ENCODE results near the gene RAD52. TPM values are rescaled to one million over a fixed set of nuclear protein-coding genes. Genes with fewer than 3 reads are reported as not detected.

The RAD52 gene
- polyA plus RNA-seq, 1 donor (not counting 4 experiments of a cell fraction or from before 2014, with no cell fraction given), result 9.8 TPM

GRCh38 chr12:920676-921075 is 28.8 kb downstream of the RAD52 start:
- peaks cover 12 to 24% of the 10 kb centered on the region in 2 experiments for H3K36me3 ChIP-seq (ENCODE audit: control insufficient read depth in 2 of 2, extremely low read depth in 1 of 2, insufficient read depth in 2 of 2, low read length in 2 of 2)

GRCh38 chr12:916712-917445 is 32.6 kb downstream of the RAD52 start:
- dilution Hi-C loops (cut with MboI; ENCODE audit: extremely low pct_ligation_motif_present, low sequenced_read_pairs), result no loop called here
- Histone ChIP-seq H2AFZ (ENCODE audit: control insufficient read depth, low read length) (no peak overlapping the region), H3K36me3 (ENCODE audit: control insufficient read depth in 2 of 2, extremely low read depth in 1 of 2, insufficient read depth in 2 of 2, low read length in 2 of 2) (peaks cover 18 to 34% of the 10 kb centered on the region in 2 experiments), H3K27me3 (ENCODE audit: control insufficient read depth, extremely low read depth, insufficient read depth, low read length) (no peaks in the 10 kb centered on the region), H3K4me1 (ENCODE audit: control insufficient read depth, extremely low read depth, insufficient read depth, low read length) (peaks cover 37% of the 10 kb centered on the region), H3K9me3 (ENCODE audit: control insufficient read depth, low read depth, low read length) (no peaks in the 10 kb centered on the region), H4K20me1 (ENCODE audit: control insufficient read depth, extremely low read depth, insufficient read depth, low read length) (no peaks in the 10 kb centered on the region), H3K27ac (ENCODE audit: control insufficient read depth, insufficient read depth, low read length) (no peak overlapping the region), H3K9ac (ENCODE audit: control insufficient read depth, extremely low read depth, insufficient read depth, low read length) (no peak overlapping the region), H3K79me2 (ENCODE audit: control insufficient read depth, insufficient read depth, low read length) (peaks cover 2% of the 10 kb centered on the region), H3K9me1 (ENCODE audit: control insufficient read depth, extremely low read depth, insufficient read depth, low read length) (no peaks in the 10 kb centered on the region), H3K4me2 (ENCODE audit: control insufficient read depth, extremely low read depth, insufficient read depth, low read depth, low read length) (no peak overlapping the region), H3K4me3 (ENCODE audit: control insufficient read depth in 2 of 3, extremely low read depth in 1 of 3, insufficient read depth in 2 of 3, low read depth in 1 of 3, low read length in 3 of 3) (no peak overlapping the region)
- TF ChIP-seq CTCF (optimal IDR thresholded peaks at IDR 0.05 in 1 of 3, IDR thresholded peaks at IDR 0.05 in 1 of 3, conservative IDR thresholded peaks at IDR 0.05 in 1 of 3; ENCODE audit: extremely low read depth in 1 of 3, insufficient read depth in 2 of 3, low read length in 3 of 3) (no peak), EZH2 (IDR thresholded peaks at IDR 0.05; ENCODE audit: low read length) (no peak)
- FAIRE-seq (no peak), DNase-seq (ENCODE audit: low read depth, low spot score) (no peak)

More at GRCh38 chr12:920676-921075, 28.8 kb downstream of the RAD52 start:
- DNase-seq (ENCODE audit: low read depth, low spot score) (no peak), FAIRE-seq (peak; percentile 43)
- H3K9me3 ChIP-seq (ENCODE audit: control insufficient read depth, low read depth, low read length), result no peaks in the 10 kb centered on the region
- peak overlapping the region; percentile 26 for H3K27ac ChIP-seq (ENCODE audit: control insufficient read depth, insufficient read depth, low read length)
- no peak overlapping the region for H3K9ac ChIP-seq (ENCODE audit: control insufficient read depth, extremely low read depth, insufficient read depth, low read length)
- peaks cover 2% of the 10 kb centered on the region for H3K79me2 ChIP-seq (ENCODE audit: control insufficient read depth, insufficient read depth, low read length)
- no peak overlapping the region for H3K4me2 ChIP-seq (ENCODE audit: control insufficient read depth, extremely low read depth, insufficient read depth, low read depth, low read length)
- peaks cover 11% of the 10 kb centered on the region for H3K4me1 ChIP-seq (ENCODE audit: control insufficient read depth, extremely low read depth, insufficient read depth, low read length)
- H4K20me1 ChIP-seq (ENCODE audit: control insufficient read depth, extremely low read depth, insufficient read depth, low read length), result no peaks in the 10 kb centered on the region
- no peaks in the 10 kb centered on the region for H3K9me1 ChIP-seq (ENCODE audit: control insufficient read depth, extremely low read depth, insufficient read depth, low read length)
- no peaks in the 10 kb centered on the region for H3K27me3 ChIP-seq (ENCODE audit: control insufficient read depth, extremely low read depth, insufficient read depth, low read length)
- no peak overlapping the region for H2AFZ ChIP-seq (ENCODE audit: control insufficient read depth, low read length)
- dilution Hi-C loops (cut with MboI; ENCODE audit: extremely low pct_ligation_motif_present, low sequenced_read_pairs), result no loop called here
- TF ChIP-seq CTCF (optimal IDR thresholded peaks at IDR 0.05 in 1 of 3, IDR thresholded peaks at IDR 0.05 in 1 of 3, conservative IDR thresholded peaks at IDR 0.05 in 1 of 3; ENCODE audit: extremely low read depth in 1 of 3, insufficient read depth in 2 of 3, low read length in 3 of 3) (no peak), EZH2 (IDR thresholded peaks at IDR 0.05; ENCODE audit: low read length) (no peak)
- H3K4me3 ChIP-seq (ENCODE audit: control insufficient read depth in 2 of 3, extremely low read depth in 1 of 3, insufficient read depth in 2 of 3, low read depth in 1 of 3, low read length in 3 of 3), result no peak overlapping the region
